GM21515 (cell line): ENCODE data around the gene AFF1.
A peak's percentile ranks its signal among the peaks of the same experiment; 100 is the strongest.

ENCODE experiments used
- ATAC-seq: cut with Tn5 transposase; IDR thresholded peaks from one replicate; pipeline ENCODE4 v1.9.1; 2021; ENCODE audit not compliant: unreplicated experiment

AFF1 gene

GRCh38 chr4:86950831-86951525, 16.2 kb downstream of the AFF1 start:
- no peak for ATAC-seq

GRCh38 chr4:86955888-86956451, 21.2 kb downstream of the AFF1 start:
- ATAC-seq = no peak

GRCh38 chr4:86957215-86957614, 22.4 kb downstream of the AFF1 start:
- ATAC-seq = peak; percentile 35

- ATAC-seq = no peak
These were observed 25.0 kb downstream of the AFF1 start for GRCh38 chr4:86959588-86960500.

- ATAC-seq = no peak
These were observed 25.7 kb downstream of the AFF1 start for GRCh38 chr4:86960557-86960961.

GRCh38 chr4:86961116-86961515, 26.3 kb downstream of the AFF1 start:
- no peak for ATAC-seq

- peak; percentile 87 for ATAC-seq
These were observed 26.9 kb downstream of the AFF1 start for GRCh38 chr4:86961605-86962295.

GRCh38 chr4:86963697-86964096, 28.9 kb downstream of the AFF1 start:
- no peak for ATAC-seq

GRCh38 chr4:86965019-86965976, 30.5 kb downstream of the AFF1 start:
- peak; percentile 51 for ATAC-seq

- no peak for ATAC-seq
These were observed 32.3 kb downstream of the AFF1 start for GRCh38 chr4:86967073-86967472.

- ATAC-seq = no peak
These were observed 33.0 kb downstream of the AFF1 start for GRCh38 chr4:86967798-86968197.

GRCh38 chr4:86968547-86968946, 33.7 kb downstream of the AFF1 start:
- no peak for ATAC-seq

GRCh38 chr4:86970447-86971354, 35.9 kb downstream of the AFF1 start:
- ATAC-seq = no peak

GRCh38 chr4:86971355-86971683, 36.5 kb downstream of the AFF1 start:
- ATAC-seq = no peak

- ATAC-seq = no peak
These were observed 38.2 kb downstream of the AFF1 start for GRCh38 chr4:86972997-86973396.

- no peak for ATAC-seq
These were observed 38.9 kb downstream of the AFF1 start for GRCh38 chr4:86973668-86974067.

- ATAC-seq = no peak
These were observed 39.8 kb downstream of the AFF1 start for GRCh38 chr4:86974551-86974994.

- ATAC-seq = no peak
These were observed 41.1 kb downstream of the AFF1 start for GRCh38 chr4:86975927-86976326.

GRCh38 chr4:86976801-86977485, 42.1 kb downstream of the AFF1 start:
- ATAC-seq = no peak
